Neural progenitor cell (in vitro differentiated cells): Measurements from ENCODE around the gene VPS51. TPM values are rescaled to one million over a fixed set of nuclear protein-coding genes. Genes with fewer than 3 reads are reported as not detected.

Experiments used
- DNase-seq: peaks from one replicate; pipeline ENCODE4 v3.0.0-alpha.2; 2016; ENCODE audit warnings: low spot score
- H2AFZ ChIP-seq: fragments of 200-600 bp; sonication (generic); replicated peaks from 2 replicates; pipeline ENCODE4 v1.6.1; 2016; ENCODE audit warnings: antibody characterized with exemption
- H3F3A ChIP-seq: fragments of 200-600 bp; sonication (generic); 2 replicates; pipeline ENCODE4 v1.6.1; 2016; ENCODE audit warnings: antibody characterized with exemption, low read depth
- H3K27ac ChIP-seq: fragments of 200-600 bp; sonication (generic); 2 replicates; pipeline ENCODE4 v1.5.1; 2016; ENCODE audit warnings: mild to moderate bottlenecking
- H3K27me3 ChIP-seq: fragments of 200-600 bp; sonication (generic); 2 replicates; pipeline ENCODE4 v1.6.1; 2016; ENCODE audit warnings: mild to moderate bottlenecking, moderate library complexity
- H3K36me3 ChIP-seq: fragments of 200-600 bp; sonication (generic); 2 replicates; pipeline ENCODE4 v1.5.1; 2016
- H3K4me1 ChIP-seq: fragments of 200-600 bp; sonication (generic); 2 replicates; pipeline ENCODE4 v1.6.1; 2016; ENCODE audit warnings: mixed run types
- H3K4me2 ChIP-seq: fragments of 200-600 bp; sonication (generic); 2 replicates; pipeline ENCODE4 v1.6.1; 2016
- H3K4me3 ChIP-seq: fragments of 200-600 bp; sonication (generic); 2 replicates; pipeline ENCODE4 v1.5.1; 2016
- H3K79me2 ChIP-seq: fragments of 200-600 bp; sonication (generic); 2 replicates; pipeline ENCODE4 v1.6.1; 2016; ENCODE audit warnings: low read depth
- H3K9ac ChIP-seq: fragments of 200-600 bp; sonication (generic); 2 replicates; pipeline ENCODE4 v1.6.1; 2016
- H3K9me3 ChIP-seq: fragments of 200-600 bp; sonication (generic); 2 replicates; pipeline ENCODE4 v1.5.1; 2016; ENCODE audit warnings: low read depth
- H4K20me1 ChIP-seq: fragments of 200-600 bp; sonication (generic); 2 replicates; pipeline ENCODE4 v1.6.1; 2016; ENCODE audit warnings: low read depth
- H3K27ac Mint-ChIP-seq: 3 replicates; pipeline ENCODE4 v1.8.0; 2021; ENCODE audit warnings: mixed read lengths
- H3K27me3 Mint-ChIP-seq: 2 replicates; pipeline ENCODE4 v1.8.0; 2022; ENCODE audit warnings: low read depth, mild to moderate bottlenecking, inconsistent platforms, moderate library complexity, mixed read lengths; ENCODE audit not compliant: insufficient read depth
- H3K36me3 Mint-ChIP-seq: 3 replicates; pipeline ENCODE4 v1.8.0; 2021; ENCODE audit warnings: mixed read lengths
- H3K4me1 Mint-ChIP-seq: 3 replicates; pipeline ENCODE4 v1.8.0; 2021; ENCODE audit warnings: mixed read lengths
- H3K4me3 Mint-ChIP-seq: 3 replicates; pipeline ENCODE4 v1.8.0; 2021; ENCODE audit warnings: mild to moderate bottlenecking, moderate library complexity, mixed read lengths
- H3K9me3 Mint-ChIP-seq: 3 replicates; pipeline ENCODE4 v1.8.0; 2020; ENCODE audit warnings: mixed read lengths
- EZH2 ChIP-seq: fragments of 200-600 bp; sonication (generic); IDR thresholded peaks from 2 replicates; pipeline ENCODE4 v1.6.1; 2017; ENCODE audit warnings: antibody characterized with exemption, mild to moderate bottlenecking, moderate library complexity
- EZH2phosphoT487 ChIP-seq: fragments of 200-600 bp; sonication (generic); IDR thresholded peaks from 2 replicates; pipeline ENCODE4 v1.6.1; 2017; ENCODE audit warnings: antibody characterized with exemption
- total RNA-seq: library from RNA; depleted of rRNA; stranded (reverse); fragments of >200 nt; gene quantifications from 2 replicates; pipeline ENCODE4 v1.2.3, GENCODE V29; 2015; ENCODE audit warnings: low replicate concordance
- TF ChIP-seq, protein P1 (sequence below): fragments of 200-600 bp; sonication (generic); IDR thresholded peaks from 2 replicates; pipeline ENCODE4 v1.5.1; 2017; ENCODE audit warnings: antibody characterized with exemption, mild to moderate bottlenecking

The VPS51 gene
- total RNA-seq, 1 donor from 2014 or later = 80.4 TPM

DNA sequence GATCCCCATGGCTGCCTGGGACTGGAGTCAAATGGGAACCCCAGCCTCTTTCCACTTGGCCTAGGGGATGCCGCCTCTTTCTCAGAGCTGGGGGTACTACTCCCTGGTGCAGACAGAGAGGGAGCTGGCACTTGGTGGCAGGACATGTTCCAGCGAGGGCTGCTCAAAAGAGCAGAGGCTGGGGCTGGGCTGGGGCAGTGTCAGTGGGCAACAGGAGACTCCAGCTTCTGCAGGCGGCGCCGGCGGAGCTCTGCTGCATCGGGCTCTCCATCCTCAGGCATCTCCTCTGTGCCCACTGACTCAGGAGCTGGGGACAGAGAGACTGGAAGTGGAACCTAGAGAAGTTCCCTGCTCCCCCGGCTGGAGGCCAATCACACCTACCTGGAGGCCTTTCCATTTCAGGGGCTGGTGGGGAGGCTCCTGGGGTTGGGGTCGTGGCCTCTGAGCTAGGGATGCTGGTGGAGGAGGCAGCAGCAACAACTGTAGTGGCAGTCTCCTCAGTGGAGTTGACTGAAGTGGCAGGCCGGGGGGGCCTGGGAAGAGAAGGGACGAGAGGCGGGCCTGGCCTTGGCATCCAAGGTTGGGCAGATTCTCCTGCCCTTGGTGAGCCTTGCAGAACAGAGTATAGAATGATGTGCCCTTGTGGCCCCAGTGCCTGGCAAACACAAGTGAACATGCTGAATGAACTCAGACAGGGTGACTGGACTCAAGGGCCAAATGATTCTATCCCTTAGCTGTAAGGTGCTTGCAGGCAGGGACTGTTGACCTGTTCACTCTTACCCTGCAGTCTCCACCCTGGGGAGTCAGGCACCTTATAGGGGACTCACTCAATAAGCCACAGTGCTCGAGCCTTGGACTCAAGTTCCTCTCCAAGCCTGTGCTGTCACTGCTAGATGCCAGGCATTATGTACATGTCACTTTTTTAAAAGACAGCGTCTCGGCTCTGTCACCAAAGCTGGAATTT is 32.5 kb downstream of the VPS51 start:
- Histone ChIP-seq H3K9me3 (no peaks in the 10 kb centered on the region), H3K27ac (no peak overlapping the region), H3K36me3 (no peaks in the 10 kb centered on the region), H4K20me1 (peaks cover 6% of the 10 kb centered on the region), H3K9ac (no peak overlapping the region), H3K79me2 (peaks cover 29% of the 10 kb centered on the region), H3K27me3 (no peaks in the 10 kb centered on the region), H2AFZ (no peak overlapping the region), H3F3A (peaks cover 10% of the 10 kb centered on the region), H3K4me3 (no peak overlapping the region), H3K4me2 (no peak overlapping the region), H3K4me1 (peaks cover 3% of the 10 kb centered on the region)
- H3K27me3 Mint-ChIP-seq = peaks cover 6% of the 10 kb centered on the region
- H3K27ac Mint-ChIP-seq = no peak overlapping the region
- no peak for TF ChIP-seq EZH2phosphoT487
- TF ChIP-seq, protein P1, sequence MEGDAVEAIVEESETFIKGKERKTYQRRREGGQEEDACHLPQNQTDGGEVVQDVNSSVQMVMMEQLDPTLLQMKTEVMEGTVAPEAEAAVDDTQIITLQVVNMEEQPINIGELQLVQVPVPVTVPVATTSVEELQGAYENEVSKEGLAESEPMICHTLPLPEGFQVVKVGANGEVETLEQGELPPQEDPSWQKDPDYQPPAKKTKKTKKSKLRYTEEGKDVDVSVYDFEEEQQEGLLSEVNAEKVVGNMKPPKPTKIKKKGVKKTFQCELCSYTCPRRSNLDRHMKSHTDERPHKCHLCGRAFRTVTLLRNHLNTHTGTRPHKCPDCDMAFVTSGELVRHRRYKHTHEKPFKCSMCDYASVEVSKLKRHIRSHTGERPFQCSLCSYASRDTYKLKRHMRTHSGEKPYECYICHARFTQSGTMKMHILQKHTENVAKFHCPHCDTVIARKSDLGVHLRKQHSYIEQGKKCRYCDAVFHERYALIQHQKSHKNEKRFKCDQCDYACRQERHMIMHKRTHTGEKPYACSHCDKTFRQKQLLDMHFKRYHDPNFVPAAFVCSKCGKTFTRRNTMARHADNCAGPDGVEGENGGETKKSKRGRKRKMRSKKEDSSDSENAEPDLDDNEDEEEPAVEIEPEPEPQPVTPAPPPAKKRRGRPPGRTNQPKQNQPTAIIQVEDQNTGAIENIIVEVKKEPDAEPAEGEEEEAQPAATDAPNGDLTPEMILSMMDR = no peak
- TF ChIP-seq EZH2 = no peak
- H3K36me3 Mint-ChIP-seq = no peaks in the 10 kb centered on the region
- no peak for DNase-seq
- H3K9me3 Mint-ChIP-seq = no peaks in the 10 kb centered on the region
- H3K4me3 Mint-ChIP-seq = no peak overlapping the region
- H3K4me1 Mint-ChIP-seq = peaks cover 13% of the 10 kb centered on the region

DNA sequence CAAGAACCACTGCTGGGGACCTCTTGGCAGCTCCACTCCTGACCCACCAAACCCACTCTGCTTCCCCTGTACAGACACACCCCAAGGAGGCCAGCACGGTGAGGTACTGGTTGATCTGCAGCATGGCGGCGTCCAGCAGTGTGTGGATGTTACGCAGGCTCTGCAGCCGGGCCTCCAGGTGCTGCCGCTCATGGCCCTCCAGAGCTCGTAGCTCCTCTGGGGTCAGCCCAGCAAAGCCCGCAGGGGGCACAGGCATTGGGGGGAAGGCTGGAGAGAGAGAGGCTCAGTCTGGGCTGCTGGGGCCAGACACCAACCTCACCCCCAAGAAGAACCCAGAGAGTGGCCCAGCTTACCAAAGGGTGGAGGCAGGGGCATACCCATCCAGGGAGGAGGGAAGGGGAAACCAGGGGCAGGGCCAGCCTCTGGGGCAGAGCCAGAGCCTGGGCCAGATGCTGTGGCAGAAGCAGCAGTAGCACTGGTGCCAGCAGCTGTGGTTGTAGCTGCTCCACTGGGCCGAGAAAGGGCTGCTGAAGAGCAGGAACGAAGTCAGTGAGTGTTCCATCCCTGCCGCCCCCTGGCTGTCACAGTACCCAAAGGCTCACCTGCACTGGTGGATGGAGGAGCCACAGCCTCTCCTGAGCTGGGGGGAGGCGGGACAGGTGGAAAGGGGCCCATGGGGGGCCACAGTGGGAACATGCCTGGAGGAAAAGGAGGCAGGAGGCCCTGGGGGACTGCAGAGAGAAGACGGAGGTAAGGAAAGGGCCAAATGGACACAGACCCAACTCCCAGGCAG is 33.8 kb downstream of the VPS51 start:
- Mint-ChIP-seq H3K27me3 (peaks cover 8% of the 10 kb centered on the region), H3K4me1 (peaks cover 13% of the 10 kb centered on the region), H3K27ac (no peak overlapping the region), H3K36me3 (no peaks in the 10 kb centered on the region), H3K4me3 (no peak overlapping the region), H3K9me3 (no peaks in the 10 kb centered on the region)
- no peak for DNase-seq
- H3K36me3 ChIP-seq = no peaks in the 10 kb centered on the region
- H2AFZ ChIP-seq = no peak overlapping the region
- TF ChIP-seq EZH2phosphoT487 = no peak
- TF ChIP-seq EZH2 = no peak
- TF ChIP-seq, protein P1 = no peak
- no peaks in the 10 kb centered on the region for H3K9me3 ChIP-seq
- peaks cover 23% of the 10 kb centered on the region for H3K79me2 ChIP-seq
- no peak overlapping the region for H3K4me2 ChIP-seq
- peaks cover 3% of the 10 kb centered on the region for H3K4me1 ChIP-seq
- peaks cover 11% of the 10 kb centered on the region for H4K20me1 ChIP-seq
- H3K27me3 ChIP-seq = no peaks in the 10 kb centered on the region
- H3F3A ChIP-seq = peaks cover 8% of the 10 kb centered on the region
- H3K4me3 ChIP-seq = no peak overlapping the region
- no peak overlapping the region for H3K27ac ChIP-seq
- no peak overlapping the region for H3K9ac ChIP-seq

DNA sequence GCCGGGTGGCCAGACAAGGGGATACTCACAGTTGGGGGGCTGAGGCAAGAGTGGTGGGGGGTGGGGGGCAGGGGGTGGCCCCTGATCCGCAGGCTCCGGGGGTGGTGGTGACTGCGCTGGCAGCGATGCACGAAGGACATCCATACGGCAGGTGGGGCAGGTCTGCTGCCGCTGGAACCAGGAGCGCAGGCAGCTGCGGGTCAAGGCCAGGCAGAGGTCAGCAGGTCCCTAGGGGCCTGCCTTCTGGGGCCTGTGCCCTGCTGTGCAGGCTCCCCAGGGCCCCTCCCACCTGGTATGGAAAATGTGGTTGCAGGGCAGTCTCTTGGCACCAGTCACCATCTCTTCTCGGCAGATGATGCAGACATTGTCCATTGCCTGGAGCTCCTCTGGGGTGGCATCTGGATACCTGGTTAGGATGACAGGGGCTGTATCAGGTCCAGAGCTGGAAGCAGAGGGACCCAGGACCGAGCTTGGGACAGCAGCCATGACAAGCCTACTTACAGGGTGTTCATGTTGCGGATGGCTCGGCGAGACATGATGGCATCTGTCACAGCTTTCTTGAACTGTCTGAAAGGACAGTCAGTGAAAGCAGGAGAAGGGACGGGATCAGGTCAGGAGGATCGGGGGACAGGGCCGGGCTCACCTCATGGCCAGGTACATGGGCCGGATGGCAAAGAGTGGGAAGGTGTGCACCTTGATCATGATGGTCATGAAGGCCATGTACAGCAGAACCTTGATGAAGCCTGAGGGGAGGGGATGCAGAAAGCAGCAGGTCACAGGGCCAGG is 34.8 kb downstream of the VPS51 start:
- H3K4me3 Mint-ChIP-seq = peak overlapping the region; percentile 42
- Histone ChIP-seq H3K27ac (no peak overlapping the region), H3K9me3 (no peaks in the 10 kb centered on the region), H3K4me3 (no peak overlapping the region), H3K36me3 (no peaks in the 10 kb centered on the region), H3K27me3 (no peaks in the 10 kb centered on the region), H4K20me1 (peaks cover 11% of the 10 kb centered on the region), H3K79me2 (peaks cover 21% of the 10 kb centered on the region), H2AFZ (no peak overlapping the region), H3K4me2 (no peak overlapping the region), H3K9ac (no peak overlapping the region), H3K4me1 (peaks cover 8% of the 10 kb centered on the region), H3F3A (peaks cover 14% of the 10 kb centered on the region)
- no peak overlapping the region for H3K27ac Mint-ChIP-seq
- H3K9me3 Mint-ChIP-seq = no peaks in the 10 kb centered on the region
- H3K4me1 Mint-ChIP-seq = peaks cover 18% of the 10 kb centered on the region
- TF ChIP-seq, protein P1 = no peak
- no peak for TF ChIP-seq EZH2
- no peak for TF ChIP-seq EZH2phosphoT487
- no peak for DNase-seq
- H3K36me3 Mint-ChIP-seq = no peaks in the 10 kb centered on the region
- peaks cover 6% of the 10 kb centered on the region for H3K27me3 Mint-ChIP-seq
